ENCODE measurements around the gene C22orf39. TPM values are rescaled to one million over a fixed set of nuclear protein-coding genes. Genes with fewer than 3 reads are reported as not detected.

The C22orf39 gene
- total and polyA plus RNA-seq, 2 donors (not counting 1 experiment from before 2014, with no cell fraction given), result 37.7 to 47.2 TPM

- no peak overlapping the region for H3K4me3 ChIP-seq (ENCODE audit: control extremely low read depth in 1 of 5, extremely low read depth in 1 of 5, insufficient read depth in 1 of 5, low read depth in 2 of 5, low read length in 4 of 5)
- intact Hi-C loops (cut with micrococcal nuclease), result no loop called here
- TF ChIP-seq EZH2 (IDR thresholded peaks at IDR 0.05; ENCODE audit: borderline replicate concordance, insufficient read depth, low read depth, low read length, poor library complexity, severe bottlenecking) (no peak), CTCF (IDR thresholded peaks at IDR 0.05) (no peak)
- H3K4me1 ChIP-seq (ENCODE audit: control insufficient read depth in 2 of 2, insufficient read depth in 2 of 2, low read length in 2 of 2), result peaks cover 6 to 8% of the 10 kb centered on the region in 2 donors
- no peak overlapping the region for H3K27ac ChIP-seq (ENCODE audit: low read length in 2 of 2)
- ChIA-PET CTCF (no interaction called here), POLR2A (no interaction called here)
- peaks cover 0 to 66% of the 10 kb centered on the region in 2 experiments for H3K36me3 ChIP-seq (replicated peaks in 1 of 2; ENCODE audit: control extremely low read depth in 1 of 2, control insufficient read depth in 1 of 2, extremely low read depth in 1 of 2, insufficient read depth in 2 of 2, low read length in 1 of 2)
- DNase-seq (no peak), ATAC-seq (ENCODE audit: low read depth) (no peak)
- Mint-ChIP-seq H3K4me1 (peaks cover 11% of the 10 kb centered on the region), H3K27me3 (no peaks in the 10 kb centered on the region), H3K27ac (no peak overlapping the region), H3K9me3 (ENCODE audit: insufficient read depth) (no peaks in the 10 kb centered on the region), H3K4me3 (no peak overlapping the region)
- H3K9ac ChIP-seq (ENCODE audit: low read length), result no peak overlapping the region
- no peak overlapping the region for H3K4me2 ChIP-seq (replicated peaks; ENCODE audit: low read depth, low read length, poor library complexity, severe bottlenecking)
- H3K79me2 ChIP-seq (ENCODE audit: control insufficient read depth, insufficient read depth, low read length), result no peaks in the 10 kb centered on the region
- H2AFZ ChIP-seq (ENCODE audit: insufficient read depth, low read depth, low read length, poor library complexity, severe bottlenecking), result no peak overlapping the region
- no peaks in the 10 kb centered on the region for H3K9me3 ChIP-seq (ENCODE audit: control extremely low read depth in 1 of 3, control insufficient read depth in 2 of 3, insufficient read depth in 1 of 3, low read length in 2 of 3)
- H3K27me3 ChIP-seq (replicated peaks in 1 of 4; ENCODE audit: control extremely low read depth in 1 of 4, control insufficient read depth in 3 of 4, insufficient read depth in 4 of 4, low read length in 3 of 4), result no peaks in the 10 kb centered on the region
- WGBS (ENCODE audit: insufficient coverage), result 90% methylated on average over 3 of the region's 4 CpGs
- no peaks in the 10 kb centered on the region for H4K20me1 ChIP-seq (ENCODE audit: control insufficient read depth, insufficient read depth, low read length, poor library complexity, severe bottlenecking)
These were observed 44.8 kb downstream of the C22orf39 start for GRCh38 chr22:19402642-19403191.

DNA sequence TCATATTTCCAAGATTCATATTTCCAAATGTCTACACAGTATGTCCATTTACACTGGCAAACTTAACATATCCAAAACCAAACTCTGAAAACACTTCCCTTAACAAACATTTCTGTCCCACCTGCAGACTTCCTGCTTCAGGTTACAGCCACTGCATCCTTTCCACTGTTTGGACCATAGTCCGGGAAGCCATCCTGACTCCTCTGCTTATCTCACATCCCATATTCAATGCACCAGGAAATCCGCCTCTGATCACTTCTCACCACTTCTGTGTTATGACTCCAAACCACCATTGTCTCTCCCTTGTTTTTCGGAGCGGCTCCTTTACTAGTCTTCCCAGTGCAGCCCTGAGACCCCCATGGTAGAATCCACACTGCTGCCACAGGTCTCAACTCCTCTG lies 46.0 kb downstream of the C22orf39 start:
- H2AFZ ChIP-seq (ENCODE audit: insufficient read depth, low read depth, low read length, poor library complexity, severe bottlenecking), result no peak overlapping the region
- no peak overlapping the region for H3K9ac ChIP-seq (ENCODE audit: low read length)
- DNase-seq (no peak), ATAC-seq (ENCODE audit: low read depth) (no peak)
- POLR2A ChIA-PET, result no interaction called here
- no peak overlapping the region for H3K4me2 ChIP-seq (replicated peaks; ENCODE audit: low read depth, low read length, poor library complexity, severe bottlenecking)
- WGBS (ENCODE audit: insufficient coverage), result 100% methylated on average over 4 of the region's 4 CpGs
- H3K9me3 Mint-ChIP-seq (ENCODE audit: insufficient read depth), result no peaks in the 10 kb centered on the region
- no peak overlapping the region for H3K4me3 ChIP-seq (ENCODE audit: control extremely low read depth in 1 of 5, extremely low read depth in 1 of 5, insufficient read depth in 1 of 5, low read depth in 2 of 5, low read length in 4 of 5)
- no peaks in the 10 kb centered on the region for H3K27me3 Mint-ChIP-seq
- H3K36me3 ChIP-seq (replicated peaks in 1 of 2; ENCODE audit: control extremely low read depth in 1 of 2, control insufficient read depth in 1 of 2, extremely low read depth in 1 of 2, insufficient read depth in 2 of 2, low read length in 1 of 2), result peaks cover 0 to 66% of the 10 kb centered on the region in 2 experiments
- no peaks in the 10 kb centered on the region for H4K20me1 ChIP-seq (ENCODE audit: control insufficient read depth, insufficient read depth, low read length, poor library complexity, severe bottlenecking)
- peaks cover 6 to 8% of the 10 kb centered on the region in 2 donors for H3K4me1 ChIP-seq (ENCODE audit: control insufficient read depth in 2 of 2, insufficient read depth in 2 of 2, low read length in 2 of 2)
- intact Hi-C loops (cut with micrococcal nuclease), result no loop called here
- CTCF ChIA-PET, result no interaction called here
- H3K79me2 ChIP-seq (ENCODE audit: control insufficient read depth, insufficient read depth, low read length), result no peaks in the 10 kb centered on the region
- no peaks in the 10 kb centered on the region for H3K9me3 ChIP-seq (ENCODE audit: control extremely low read depth in 1 of 3, control insufficient read depth in 2 of 3, insufficient read depth in 1 of 3, low read length in 2 of 3)
- H3K27ac ChIP-seq (ENCODE audit: low read length in 2 of 2), result no peak overlapping the region
- H3K4me1 Mint-ChIP-seq, result peaks cover 11% of the 10 kb centered on the region
- no peak overlapping the region for H3K27ac Mint-ChIP-seq
- H3K4me3 Mint-ChIP-seq, result no peak overlapping the region
- TF ChIP-seq EZH2 (IDR thresholded peaks at IDR 0.05; ENCODE audit: borderline replicate concordance, insufficient read depth, low read depth, low read length, poor library complexity, severe bottlenecking) (no peak), CTCF (IDR thresholded peaks at IDR 0.05) (no peak)
- H3K27me3 ChIP-seq (replicated peaks in 1 of 4; ENCODE audit: control extremely low read depth in 1 of 4, control insufficient read depth in 3 of 4, insufficient read depth in 4 of 4, low read length in 3 of 4), result no peaks in the 10 kb centered on the region

All from B cell (primary cell).